Camera-type eye (tissue), 1 donor: ENCODE data around the gene PEX11B. TPM values are rescaled to one million over a fixed set of nuclear protein-coding genes. Genes with fewer than 3 reads are reported as not detected.

Experiments
- total RNA-seq: library from RNA; depleted of rRNA; stranded (reverse); fragments of >200 nt; gene quantifications from one replicate; pipeline ENCODE4 v1.2.3, GENCODE V29; 2014

The PEX11B gene, protein sequence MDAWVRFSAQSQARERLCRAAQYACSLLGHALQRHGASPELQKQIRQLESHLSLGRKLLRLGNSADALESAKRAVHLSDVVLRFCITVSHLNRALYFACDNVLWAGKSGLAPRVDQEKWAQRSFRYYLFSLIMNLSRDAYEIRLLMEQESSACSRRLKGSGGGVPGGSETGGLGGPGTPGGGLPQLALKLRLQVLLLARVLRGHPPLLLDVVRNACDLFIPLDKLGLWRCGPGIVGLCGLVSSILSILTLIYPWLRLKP
- 36.4 TPM for total RNA-seq

DNA sequence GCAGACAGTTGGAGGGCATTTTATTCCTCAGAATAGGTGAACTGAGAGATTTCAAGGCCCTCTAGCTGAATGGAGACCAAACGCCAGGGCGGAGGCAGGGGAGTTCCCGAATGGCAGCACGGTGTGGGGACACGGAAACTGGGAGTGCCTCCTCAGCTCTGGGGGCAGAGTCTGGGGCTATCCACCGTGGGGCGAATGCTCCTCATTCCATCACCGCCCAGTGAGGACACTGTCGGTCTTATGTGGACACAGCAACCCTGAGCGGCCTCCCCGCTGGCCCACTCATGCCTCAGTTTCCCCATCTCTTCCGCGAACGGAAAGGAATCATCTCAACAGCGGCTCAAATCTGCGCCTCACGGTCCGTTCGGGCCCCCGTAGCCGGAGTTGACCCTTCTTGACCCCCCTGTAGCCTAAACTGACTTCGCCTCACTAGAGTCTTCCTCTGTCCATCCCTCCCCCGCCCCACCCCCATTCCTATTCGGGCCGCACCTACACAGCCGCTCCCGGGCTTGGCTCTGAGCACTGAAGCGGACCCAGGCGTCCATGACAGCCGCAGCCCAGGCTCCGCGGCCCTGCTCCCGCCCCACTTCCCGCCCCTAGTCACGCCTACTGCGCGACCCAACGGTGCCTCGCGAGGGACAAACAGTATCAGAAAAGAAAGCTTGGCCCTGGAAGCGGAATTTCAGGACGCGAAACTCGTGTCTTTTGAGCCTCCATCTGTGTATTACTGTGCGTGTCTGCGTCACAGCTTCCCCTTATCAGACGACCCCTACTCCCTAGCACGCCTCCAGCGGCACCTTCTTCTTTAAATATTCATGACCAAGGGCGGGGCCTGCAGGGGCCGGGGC is at the start of gene PEX11B:
PEX11B (minus strand) TSS at position 574 of the 848 bp plus-strand sequence; CDS start at position 545, 29 bp downstream.

DNA sequence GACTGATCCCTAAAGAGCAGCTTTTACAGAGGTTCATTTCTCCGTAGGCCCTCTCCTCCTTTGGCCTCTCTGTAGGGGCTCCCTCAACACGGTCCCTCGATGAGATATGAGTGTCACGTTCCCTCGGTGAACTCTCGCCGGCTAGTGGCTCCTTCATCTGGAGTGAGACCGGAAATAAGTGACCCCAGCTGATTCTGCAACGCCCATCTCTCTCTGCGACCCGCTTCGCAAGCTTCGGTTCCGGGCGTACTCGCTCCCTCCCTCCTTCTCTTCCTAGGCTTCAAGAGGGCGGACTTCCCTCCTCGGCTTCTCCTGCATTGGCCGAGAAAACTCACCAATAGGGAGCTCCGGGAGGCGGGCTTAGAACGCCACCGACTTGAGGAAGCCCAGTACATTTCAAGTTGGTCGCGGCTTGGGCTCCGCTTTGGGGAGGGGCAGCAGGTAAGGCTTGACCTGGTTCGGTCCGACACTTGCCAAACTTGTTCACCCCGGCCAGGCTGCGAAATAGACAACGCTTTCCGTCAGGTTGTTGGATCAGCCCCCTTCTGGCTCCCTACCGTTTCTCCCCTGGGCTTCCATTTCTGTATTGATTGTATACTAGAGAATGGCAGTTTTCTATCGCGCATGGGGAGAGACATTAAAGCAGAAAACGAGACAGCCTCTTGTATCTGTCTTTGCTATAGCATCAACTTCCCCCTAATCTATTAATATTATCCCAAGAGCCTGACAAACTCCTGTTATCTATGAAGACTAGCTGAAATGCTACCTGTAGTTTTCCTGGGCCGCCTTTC is 46.0 kb upstream of the PEX11B start, which contains the start of the genes ANKRD34A and POLR3GL:
ANKRD34A (minus strand) TSS at position 248 of the 791 bp plus-strand sequence. CDS start 2,816 bp downstream, outside the sequence.
POLR3GL (plus strand) TSS at position 363 of the 791 bp plus-strand sequence. CDS start 10,176 bp downstream, outside the sequence.

DNA sequence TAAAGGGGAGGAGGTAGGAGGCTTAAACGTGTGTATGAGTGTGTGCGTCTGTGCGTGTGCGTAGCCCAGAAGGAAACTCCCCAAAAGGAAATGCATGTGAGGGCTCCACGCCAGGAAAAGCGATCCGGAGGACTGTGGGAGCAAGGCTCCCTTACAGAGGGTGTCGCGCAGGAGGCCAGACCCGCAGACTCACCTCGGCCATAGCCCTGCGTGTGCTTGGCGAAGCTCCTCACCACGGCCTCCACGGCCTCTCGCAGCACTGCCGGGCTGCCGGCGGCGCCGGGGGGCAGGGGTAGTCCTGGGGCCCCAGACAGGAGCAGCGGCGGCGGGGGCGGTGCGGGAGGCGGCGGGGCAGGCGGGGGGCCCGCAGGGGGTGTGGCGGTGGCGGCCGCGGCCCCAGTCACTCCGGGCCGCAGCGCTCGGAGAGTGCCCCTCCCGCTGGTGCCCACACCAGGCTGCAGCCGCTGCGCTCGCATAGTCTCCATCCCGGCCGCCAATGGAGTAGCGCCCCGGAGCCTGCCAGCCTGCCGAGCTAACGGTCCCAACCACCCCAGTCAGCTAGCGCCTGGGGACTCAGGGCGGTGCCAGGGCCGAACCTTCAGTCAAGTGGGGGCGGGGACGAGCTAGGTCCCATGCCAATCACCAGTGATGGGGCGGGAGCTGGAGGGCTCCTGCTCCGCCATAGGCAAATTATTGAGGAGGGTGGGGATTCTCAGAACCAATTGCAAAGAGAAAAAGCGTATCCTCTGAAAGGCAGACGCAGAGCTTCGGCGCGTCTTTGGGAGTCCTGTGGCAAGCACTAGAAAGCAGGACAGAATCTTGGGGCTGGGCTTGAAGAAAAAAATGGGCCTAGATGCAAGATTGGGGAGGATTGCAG is 39.2 kb upstream of the PEX11B start, which contains the start of gene LIX1L:
LIX1L (minus strand) TSS at position 575 of the 877 bp plus-strand sequence; CDS start at position 485, 90 bp downstream.

DNA sequence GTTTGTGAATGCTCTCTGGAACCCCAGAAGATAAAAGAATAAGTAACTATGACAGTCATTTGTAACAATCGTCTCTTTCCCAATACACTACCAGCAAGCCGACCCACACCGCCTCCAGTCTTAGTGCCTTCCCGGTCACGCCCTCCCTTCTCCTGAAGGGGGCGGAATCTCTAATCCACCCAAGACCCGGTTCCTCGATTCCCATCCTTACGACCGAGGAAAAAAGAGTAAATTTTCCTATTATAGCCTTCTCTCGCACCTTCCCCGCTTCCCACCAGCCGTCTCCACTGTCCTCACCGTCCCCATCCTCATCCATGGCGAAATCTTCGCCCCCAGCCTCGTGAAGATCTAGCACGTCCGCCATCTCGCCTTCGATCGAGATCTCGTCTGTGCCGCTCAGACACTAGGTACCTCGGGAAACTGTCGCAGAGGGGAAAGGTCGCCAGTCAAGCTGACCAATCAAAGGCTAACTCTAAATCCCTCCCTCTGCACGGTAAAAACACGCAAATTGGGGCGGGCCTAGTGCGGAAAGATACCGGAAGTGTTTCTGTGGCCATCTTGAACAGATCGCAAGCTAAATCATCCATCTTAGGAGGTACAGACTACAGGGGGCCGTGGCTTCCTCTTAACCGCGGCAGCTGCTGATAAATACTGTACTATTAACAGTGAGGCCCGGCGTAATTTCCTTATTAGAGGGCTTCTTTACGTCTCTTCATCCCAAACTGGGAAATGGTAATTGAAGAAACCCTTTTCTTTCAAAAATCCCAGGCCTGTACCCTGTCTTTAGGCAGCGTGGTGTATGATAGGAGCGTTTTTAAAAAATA is 8.8 kb upstream of the PEX11B start, which contains the start of gene RBM8A:
RBM8A (minus strand) TSS at position 422 of the 824 bp plus-strand sequence; CDS start at position 364, 58 bp downstream.

DNA sequence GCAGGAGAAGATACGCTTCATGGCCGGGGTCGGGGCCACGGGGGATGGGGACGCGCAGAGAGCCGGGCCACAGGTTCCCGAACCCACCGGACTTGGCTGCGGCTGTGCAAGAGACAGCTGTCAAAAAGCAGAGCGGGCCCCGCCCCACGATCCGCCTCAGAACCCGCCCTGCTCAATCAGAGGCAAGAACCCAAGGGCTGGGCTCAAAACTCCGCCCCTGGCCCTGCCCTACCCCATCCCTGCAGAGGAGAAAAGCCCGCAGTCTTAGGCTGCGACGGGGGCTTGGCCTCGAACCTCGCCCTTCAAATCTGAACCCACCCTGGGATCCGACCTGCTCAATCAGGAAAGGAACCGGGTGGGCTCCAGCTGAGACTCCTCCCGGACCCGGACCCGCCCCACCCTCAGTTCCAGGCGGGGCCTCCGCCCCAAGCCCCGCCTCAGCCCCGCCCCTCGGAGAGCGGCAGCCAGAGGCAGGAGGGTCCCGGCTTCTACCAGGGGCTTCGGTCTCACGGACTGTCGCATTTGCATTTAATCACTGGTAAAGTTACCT is 32.7 kb downstream of the PEX11B start, which contains the start of gene ANKRD35:
ANKRD35 (minus strand) TSS at position 129 of the 550 bp plus-strand sequence; CDS start at position 21, 108 bp downstream.

Other genes with a start within 250 kb of the PEX11B start
- 3.0 TPM for gene PDZK1, start 211.3 kb downstream of the PEX11B start, total RNA-seq
- gene CD160, start 199.2 kb downstream of the PEX11B start, total RNA-seq = not detected
- gene RNF115, start 94.6 kb downstream of the PEX11B start, total RNA-seq = 26.9 TPM
- 35.8 TPM for gene POLR3C, start 94.5 kb downstream of the PEX11B start, total RNA-seq
- 1.9 TPM for gene NUDT17, start 73.1 kb downstream of the PEX11B start, total RNA-seq
- 30.7 TPM for gene PIAS3, start 59.6 kb downstream of the PEX11B start, total RNA-seq
- 4.6 TPM for gene ANKRD35, start 32.9 kb downstream of the PEX11B start, total RNA-seq
- 5.9 TPM for gene ITGA10, start 8.7 kb downstream of the PEX11B start, total RNA-seq
- 254 TPM for gene RBM8A, start 8.8 kb upstream of the PEX11B start, total RNA-seq
- gene LIX1L, start 39.3 kb upstream of the PEX11B start, total RNA-seq = 45.5 TPM
- 1.2 TPM for gene ANKRD34A, start 45.9 kb upstream of the PEX11B start, total RNA-seq
- 16.1 TPM for gene POLR3GL, start 46.0 kb upstream of the PEX11B start, total RNA-seq
- 375 TPM for gene TXNIP, start 77.9 kb upstream of the PEX11B start, total RNA-seq
- 23.6 TPM for gene HJV, start 103.0 kb upstream of the PEX11B start, total RNA-seq
- 2.0 TPM for gene NBPF10, start 226.1 kb upstream of the PEX11B start, total RNA-seq